Endothelial cell of coronary artery (primary cell): ENCODE measurements around the gene ACTRT2. TPM values are rescaled to one million over a fixed set of nuclear protein-coding genes. Genes with fewer than 3 reads are reported as not detected.

ENCODE experiments used
- total RNA-seq: library from RNA; depleted of rRNA; stranded (reverse); fragments of >200 nt; gene quantifications from 2 replicates; pipeline ENCODE4 v1.2.3, GENCODE V29; 2014

Gene ACTRT2
- not detected in 2 replicates for total RNA-seq

GRCh38 chr1:3021233-3021671, at the start of gene ACTRT2:
Gene ACTRT2 (plus strand): TSS chr1:3021467. CDS start chr1:3021687, 220 bp downstream.

GRCh38 chr1:3068564-3069431, 47.5 kb downstream of the ACTRT2 start, which contains the start of gene PRDM16:
Gene PRDM16 (plus strand): TSS chr1:3069203. CDS start chr1:3069260, 57 bp downstream.

Other genes with a start within 250 kb of the ACTRT2 start
- gene TTC34, start 219.8 kb upstream of the ACTRT2 start, total RNA-seq = under 0.01 and 0.09 TPM in 2 replicates
- gene PRDM16, start 47.7 kb downstream of the ACTRT2 start, total RNA-seq = 0.18 and 1.5 TPM in 2 replicates